GM19025 (cell line): ENCODE results near the gene ZNF385B.
"Not testable (repeated sequence)": the region's sequence is repeated elsewhere in the genome, so short reads cannot be mapped to it uniquely, and the experiment has no call there.

Experiments
- ATAC-seq: cut with Tn5 transposase; IDR thresholded peaks from one replicate; pipeline ENCODE4 v1.9.1; 2021; ENCODE audit warnings: mild to moderate bottlenecking, low read depth, moderate library complexity; ENCODE audit not compliant: unreplicated experiment

ZNF385B gene

GRCh38 chr2:179645047-179645446 lies 216.4 kb downstream of the ZNF385B start:
- ATAC-seq: no peak

DNA sequence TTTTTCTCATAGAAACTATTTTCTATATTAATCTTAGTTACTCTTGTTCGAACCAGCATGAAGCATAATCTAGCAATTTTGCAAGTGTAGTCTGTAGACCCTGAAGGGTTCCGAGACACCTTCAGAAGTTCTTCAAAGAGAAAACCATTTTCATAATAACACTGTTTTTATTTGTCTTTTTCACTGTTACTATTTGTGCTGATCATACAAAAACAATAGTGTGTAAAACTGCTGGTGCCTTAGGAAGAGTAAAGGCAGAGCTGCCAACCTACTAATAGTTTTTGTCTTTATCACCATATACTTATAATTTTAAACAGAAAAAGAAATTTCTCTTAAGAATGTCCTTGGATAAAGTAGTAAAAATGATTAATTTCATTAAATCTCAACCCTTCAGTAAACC lies 218.9 kb downstream of the ZNF385B start:
- ATAC-seq: no peak

DNA sequence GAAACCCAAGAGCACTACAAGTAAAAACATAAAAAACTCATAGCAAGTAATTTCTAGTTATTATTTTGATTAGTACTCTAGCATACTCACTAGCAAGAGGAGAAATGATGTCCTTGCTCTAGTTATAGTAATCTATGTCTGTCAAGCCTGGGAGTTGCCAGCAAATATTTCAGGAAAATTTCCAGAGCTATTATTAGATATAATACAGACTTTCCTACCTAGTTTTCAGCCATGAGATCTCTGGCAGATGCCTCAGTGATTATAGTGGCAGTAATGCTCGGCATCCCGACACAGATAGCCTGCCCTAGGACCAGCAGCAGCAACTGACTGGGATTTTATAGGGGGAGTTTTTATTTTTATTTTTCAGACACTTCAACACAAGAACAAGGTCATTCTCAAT lies 224.4 kb downstream of the ZNF385B start:
- no peak for ATAC-seq

GRCh38 chr2:179636100-179636980 lies 225.1 kb downstream of the ZNF385B start:
- ATAC-seq: no peak

GRCh38 chr2:179631769-179632385 lies 229.5 kb downstream of the ZNF385B start:
- not testable (repeated sequence) for ATAC-seq

- ATAC-seq: not testable (repeated sequence)
These were observed 231.6 kb downstream of the ZNF385B start for GRCh38 chr2:179629776-179630175.

- no peak for ATAC-seq
These were observed 235.2 kb downstream of the ZNF385B start for GRCh38 chr2:179626261-179626660.

- ATAC-seq: no peak
These were observed 238.6 kb downstream of the ZNF385B start for GRCh38 chr2:179622635-179623300.

- no peak for ATAC-seq
These were observed 239.3 kb downstream of the ZNF385B start for GRCh38 chr2:179622112-179622511.

- no peak for ATAC-seq
These were observed 241.4 kb downstream of the ZNF385B start for GRCh38 chr2:179619947-179620467.

- no peak for ATAC-seq
These were observed 247.3 kb downstream of the ZNF385B start for GRCh38 chr2:179614121-179614520.

- no peak for ATAC-seq
These were observed 247.7 kb downstream of the ZNF385B start for GRCh38 chr2:179613701-179614100.

- ATAC-seq: no peak
These were observed 248.1 kb downstream of the ZNF385B start for GRCh38 chr2:179613299-179613651.

DNA sequence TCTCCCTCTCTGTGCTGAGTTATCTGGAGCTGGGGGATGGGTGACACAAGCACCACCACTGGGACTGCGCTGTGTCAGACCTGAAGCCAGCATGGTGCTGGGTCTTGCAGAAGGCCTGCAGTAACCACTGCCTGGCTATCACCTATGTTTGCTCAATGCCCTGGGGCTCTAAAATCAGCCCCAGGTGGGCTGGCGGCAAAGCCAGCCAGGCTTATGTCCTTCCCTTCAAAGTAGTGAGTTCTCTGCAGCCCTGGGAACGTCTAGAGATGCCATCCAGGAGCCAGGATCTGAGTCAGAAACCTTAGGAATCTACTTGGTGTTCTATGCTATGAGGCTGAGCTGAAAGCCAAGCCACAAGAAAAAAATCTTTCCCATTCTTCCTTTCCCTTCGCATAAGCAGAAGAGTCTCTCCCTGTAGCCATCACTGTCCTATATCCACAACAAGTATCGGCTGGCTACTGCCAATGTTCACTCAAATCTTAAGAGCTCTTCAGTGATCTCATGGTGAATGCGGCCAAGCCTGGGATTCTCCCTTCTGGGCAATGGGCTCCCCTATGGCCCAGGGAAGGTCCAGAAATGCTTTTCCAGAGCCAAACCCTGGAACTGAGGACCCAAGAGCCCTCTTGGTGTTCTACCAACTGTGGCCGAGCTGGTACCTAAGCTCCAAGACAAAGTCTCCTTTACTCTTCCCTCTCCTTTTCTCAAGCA lies 248.7 kb downstream of the ZNF385B start:
- no peak for ATAC-seq

DNA sequence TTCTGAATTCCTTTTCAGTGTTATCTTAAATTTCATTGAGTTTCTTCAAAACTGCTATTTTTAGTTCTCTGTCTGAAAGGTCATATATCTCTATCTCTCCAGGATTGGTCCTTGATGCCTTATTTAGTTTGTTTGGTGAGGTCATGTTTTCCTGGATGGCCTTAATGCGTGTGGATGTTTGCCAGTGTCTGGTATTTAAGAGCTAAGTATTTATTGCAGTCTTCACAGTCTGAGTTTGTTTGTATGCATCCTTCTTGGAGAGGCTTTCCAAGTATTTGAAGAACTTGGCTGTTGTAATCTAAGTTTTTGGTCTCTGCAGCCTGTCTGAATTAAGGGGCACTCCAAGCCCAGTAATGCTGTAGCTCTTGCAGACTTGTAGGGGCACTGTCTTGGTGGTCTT lies 249.3 kb downstream of the ZNF385B start:
- ATAC-seq: no peak

DNA sequence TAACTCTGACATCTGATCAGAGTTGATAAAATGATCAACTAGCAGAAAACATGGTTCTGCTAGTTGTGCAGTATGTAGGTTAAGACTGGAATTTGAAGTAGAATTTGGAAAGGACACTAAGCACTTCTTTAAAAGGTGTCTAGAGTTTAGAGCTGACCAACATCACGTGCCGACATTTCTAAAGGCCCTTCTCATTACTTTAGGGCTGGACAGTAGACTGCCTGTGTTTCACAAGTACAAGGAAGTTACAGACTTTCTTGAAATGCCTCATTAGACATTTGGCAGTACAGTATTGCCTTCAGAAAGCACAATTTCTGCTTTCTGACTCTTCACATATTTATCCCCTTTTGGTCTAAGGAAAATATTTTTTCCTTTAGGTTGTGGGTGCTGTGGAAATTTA lies 255.3 kb downstream of the ZNF385B start:
- ATAC-seq: no peak

DNA sequence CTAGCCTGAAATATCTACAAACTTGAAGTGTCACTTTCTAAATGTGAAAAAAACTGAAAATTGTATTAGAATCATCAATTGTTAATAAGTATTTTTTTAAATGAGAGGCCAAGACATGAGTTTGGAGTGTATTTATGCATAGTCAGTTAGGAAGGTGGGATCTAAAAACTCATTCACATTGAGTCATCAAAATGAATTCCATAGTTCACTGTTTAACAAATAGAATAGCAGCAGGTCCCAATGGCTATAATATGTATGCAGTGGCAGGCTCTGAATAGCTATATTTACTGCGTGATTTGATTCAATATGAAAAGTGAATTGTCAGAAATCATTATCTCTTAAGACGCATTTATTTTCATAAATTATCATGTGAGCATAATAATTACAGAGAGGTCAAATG lies 256.1 kb downstream of the ZNF385B start:
- no peak for ATAC-seq

DNA sequence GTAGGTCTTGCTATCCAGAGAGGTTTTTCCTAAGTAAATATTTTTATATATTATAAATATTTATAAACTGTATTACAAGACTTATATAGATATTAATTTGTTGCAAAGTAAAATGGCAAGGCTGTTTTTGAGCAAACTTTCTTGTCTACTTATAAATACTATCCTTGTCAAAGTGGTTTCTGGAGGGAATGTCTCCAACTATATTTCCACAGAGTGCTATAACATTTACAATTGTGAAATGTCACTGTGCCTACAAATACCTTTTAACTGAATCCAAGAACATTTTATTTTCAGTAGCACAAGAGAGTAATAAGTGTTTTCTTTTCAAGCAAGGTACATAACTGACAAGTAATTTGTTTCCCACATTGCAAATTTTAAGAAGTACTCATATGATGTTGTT lies 256.8 kb downstream of the ZNF385B start:
- ATAC-seq: no peak

DNA sequence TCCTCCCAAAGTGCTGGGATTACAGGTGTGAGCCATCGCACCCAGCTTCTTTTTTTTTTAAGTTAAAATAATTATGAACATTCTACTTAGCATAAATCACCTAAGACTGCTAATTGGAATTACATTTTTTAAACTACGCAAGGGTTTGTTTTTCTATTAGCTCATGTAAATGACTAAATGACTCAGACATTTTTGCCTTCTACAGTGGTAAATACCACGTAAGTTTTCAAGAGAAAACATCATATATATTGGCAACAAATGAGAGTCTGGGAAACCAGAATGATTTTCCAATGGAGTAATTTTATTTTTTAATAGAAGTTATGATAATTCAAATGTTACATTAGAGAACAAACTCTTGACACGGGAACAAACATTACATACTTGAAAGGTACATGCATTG lies 259.0 kb downstream of the ZNF385B start:
- no peak for ATAC-seq

- ATAC-seq: no peak
These were observed 265.4 kb downstream of the ZNF385B start for GRCh38 chr2:179596018-179596417.

DNA sequence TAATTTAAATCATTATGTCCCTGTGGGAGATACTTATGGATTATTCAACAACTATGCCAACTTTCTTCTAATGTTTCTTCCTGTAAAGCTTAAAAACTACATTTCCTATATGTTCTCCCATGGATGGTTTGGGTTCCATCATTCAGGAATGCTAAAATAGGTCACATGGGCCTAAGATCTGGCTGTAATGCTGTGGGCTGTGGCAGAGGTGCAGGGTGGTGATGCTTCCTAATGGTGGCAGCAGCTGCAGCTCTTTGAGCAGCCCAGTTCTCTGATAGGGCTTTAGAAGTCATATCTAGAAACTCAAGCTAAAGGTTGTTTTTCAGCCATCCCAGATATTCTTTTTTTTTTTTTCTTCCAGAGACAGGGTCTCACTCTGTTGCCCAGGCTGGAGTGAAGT lies 266.1 kb downstream of the ZNF385B start:
- no peak for ATAC-seq
